ENCODE results near the gene ASPSCR1. TPM values are rescaled to one million over a fixed set of nuclear protein-coding genes. Genes with fewer than 3 reads are reported as not detected.

Gene ASPSCR1
- total and polyA plus RNA-seq, 2 of the 13 experiments (the other 11 are each of a cell fraction or from before 2014, with no cell fraction given): 274 to 314 TPM

DNA sequence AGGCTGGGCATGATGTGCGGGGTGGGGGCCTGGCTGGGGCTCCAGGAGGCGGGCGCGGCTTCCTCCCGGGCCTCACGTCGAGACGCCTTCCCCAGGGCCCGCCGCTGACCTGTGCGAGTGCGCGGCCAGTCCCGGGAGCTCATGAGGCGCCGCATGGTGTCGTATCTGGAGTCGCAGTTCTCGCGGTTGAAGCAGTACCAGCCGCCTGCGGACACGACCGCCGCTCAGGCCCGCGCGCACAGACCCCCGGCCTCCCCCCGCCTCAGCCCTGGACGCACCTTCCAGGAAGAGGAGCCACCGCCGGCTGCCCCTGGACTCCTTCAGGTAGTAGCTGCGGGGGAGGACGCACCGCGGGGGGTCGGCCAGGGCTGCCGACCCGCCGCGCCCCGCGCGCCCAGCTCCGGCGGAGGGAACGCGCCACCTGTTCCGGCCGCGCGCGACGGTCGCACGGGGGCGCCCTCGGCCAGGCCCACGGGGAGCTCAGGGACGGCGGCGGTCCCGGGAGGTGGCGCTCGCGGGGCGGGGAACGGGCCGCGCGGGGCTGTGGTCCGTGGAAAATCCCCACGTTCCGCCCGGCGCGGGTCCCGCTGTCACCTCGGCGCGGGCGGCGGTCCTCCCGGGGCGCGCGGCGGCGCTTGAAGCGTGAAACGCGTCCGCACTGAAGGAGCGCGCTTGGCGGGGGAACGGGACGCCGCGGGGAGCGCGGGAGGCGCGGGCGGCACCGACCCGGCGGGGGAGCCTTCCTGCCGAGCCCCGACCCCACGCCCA, 17.9 kb upstream of the ASPSCR1 start (continued):
- TF ChIP-seq, protein P1, sequence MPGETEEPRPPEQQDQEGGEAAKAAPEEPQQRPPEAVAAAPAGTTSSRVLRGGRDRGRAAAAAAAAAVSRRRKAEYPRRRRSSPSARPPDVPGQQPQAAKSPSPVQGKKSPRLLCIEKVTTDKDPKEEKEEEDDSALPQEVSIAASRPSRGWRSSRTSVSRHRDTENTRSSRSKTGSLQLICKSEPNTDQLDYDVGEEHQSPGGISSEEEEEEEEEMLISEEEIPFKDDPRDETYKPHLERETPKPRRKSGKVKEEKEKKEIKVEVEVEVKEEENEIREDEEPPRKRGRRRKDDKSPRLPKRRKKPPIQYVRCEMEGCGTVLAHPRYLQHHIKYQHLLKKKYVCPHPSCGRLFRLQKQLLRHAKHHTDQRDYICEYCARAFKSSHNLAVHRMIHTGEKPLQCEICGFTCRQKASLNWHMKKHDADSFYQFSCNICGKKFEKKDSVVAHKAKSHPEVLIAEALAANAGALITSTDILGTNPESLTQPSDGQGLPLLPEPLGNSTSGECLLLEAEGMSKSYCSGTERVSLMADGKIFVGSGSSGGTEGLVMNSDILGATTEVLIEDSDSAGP (CRISPR knock-in tag; IDR thresholded peaks at IDR 0.05; ENCODE audit: borderline replicate concordance): peak; percentile 79
- TF ChIP-seq WIZ (CRISPR knock-in tag; IDR thresholded peaks at IDR 0.05): no peak
- no peak for TF ChIP-seq ZNF468 (CRISPR knock-in tag; IDR thresholded peaks at IDR 0.05)
- no peak for TF ChIP-seq ZNF761 (CRISPR knock-in tag; conservative IDR thresholded peaks at IDR 0.05)
- TF ChIP-seq, protein P2, sequence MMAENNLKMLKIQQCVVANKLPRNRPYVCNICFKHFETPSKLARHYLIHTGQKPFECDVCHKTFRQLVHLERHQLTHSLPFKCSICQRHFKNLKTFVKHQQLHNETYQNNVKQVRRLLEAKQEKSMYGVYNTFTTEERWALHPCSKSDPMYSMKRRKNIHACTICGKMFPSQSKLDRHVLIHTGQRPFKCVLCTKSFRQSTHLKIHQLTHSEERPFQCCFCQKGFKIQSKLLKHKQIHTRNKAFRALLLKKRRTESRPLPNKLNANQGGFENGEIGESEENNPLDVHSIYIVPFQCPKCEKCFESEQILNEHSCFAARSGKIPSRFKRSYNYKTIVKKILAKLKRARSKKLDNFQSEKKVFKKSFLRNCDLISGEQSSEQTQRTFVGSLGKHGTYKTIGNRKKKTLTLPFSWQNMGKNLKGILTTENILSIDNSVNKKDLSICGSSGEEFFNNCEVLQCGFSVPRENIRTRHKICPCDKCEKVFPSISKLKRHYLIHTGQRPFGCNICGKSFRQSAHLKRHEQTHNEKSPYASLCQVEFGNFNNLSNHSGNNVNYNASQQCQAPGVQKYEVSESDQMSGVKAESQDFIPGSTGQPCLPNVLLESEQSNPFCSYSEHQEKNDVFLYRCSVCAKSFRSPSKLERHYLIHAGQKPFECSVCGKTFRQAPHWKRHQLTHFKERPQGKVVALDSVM (CRISPR knock-in tag; IDR thresholded peaks at IDR 0.05): peak; percentile 8; the same call in 1 of the 2 replicates
- peak; percentile 68 for TF ChIP-seq HOXA9 (CRISPR knock-in tag; IDR thresholded peaks at IDR 0.05; ENCODE audit: borderline replicate concordance)
- no peak for TF ChIP-seq HNRNPUL1 (IDR thresholded peaks at IDR 0.05; ENCODE audit: low read depth, low read length)
- peak; percentile 59; the same call in 1 of the 2 replicates for TF ChIP-seq ZNF777 (CRISPR knock-in tag; IDR thresholded peaks at IDR 0.05)
- no peak for TF ChIP-seq MIER2 (CRISPR knock-in tag; IDR thresholded peaks at IDR 0.05)
- no peak for TF ChIP-seq MNT (IDR thresholded peaks at IDR 0.05)
- no peak; the same call in 1 of the 2 replicates for TF ChIP-seq PHF21A (CRISPR knock-in tag; IDR thresholded peaks at IDR 0.05)
- no peak for TF ChIP-seq ZNF550 (CRISPR knock-in tag; IDR thresholded peaks at IDR 0.05; ENCODE audit: borderline replicate concordance)
- TF ChIP-seq ZNF264 (CRISPR knock-in tag; IDR thresholded peaks at IDR 0.05): no peak
- TF ChIP-seq KLF11 (CRISPR knock-in tag; IDR thresholded peaks at IDR 0.05): no peak
- TF ChIP-seq ZNF44 (CRISPR knock-in tag; IDR thresholded peaks at IDR 0.05): 0 out of 2 replicates have a peak, but pooled peaks have one; percentile 26
- 0 out of 2 replicates have a peak, but pooled peaks have one; percentile 19 for TF ChIP-seq MTA1 (CRISPR knock-in tag; IDR thresholded peaks at IDR 0.05; ENCODE audit: borderline replicate concordance)
- TF ChIP-seq ZNF569 (CRISPR knock-in tag; IDR thresholded peaks at IDR 0.05; ENCODE audit: borderline replicate concordance): no peak
- no peak for TF ChIP-seq ATAD3A (CRISPR knock-in tag; IDR thresholded peaks at IDR 0.05)
- no peak for TF ChIP-seq EHMT2 (IDR thresholded peaks at IDR 0.05; ENCODE audit: borderline replicate concordance, low read depth, low read length)
- 0 out of 2 replicates have a peak, but pooled peaks have one; percentile 71 for TF ChIP-seq MATR3 (CRISPR knock-in tag; IDR thresholded peaks at IDR 0.05)
- TF ChIP-seq MEIS1 (CRISPR knock-in tag; IDR thresholded peaks at IDR 0.05; ENCODE audit: borderline replicate concordance): no peak
- TF ChIP-seq ZNF709 (CRISPR knock-in tag; IDR thresholded peaks at IDR 0.05): no peak
- TF ChIP-seq NCOA5 (CRISPR knock-in tag; IDR thresholded peaks at IDR 0.05): no peak
